Gastrocnemius medialis (tissue), 4 donors: ENCODE measurements around the gene MTTP. TPM values are rescaled to one million over a fixed set of nuclear protein-coding genes. Genes with fewer than 3 reads are reported as not detected.

Experiments used
- ATAC-seq, 2 donors: fragments of 150-250 bp; one replicate each; pipeline ENCODE4 v1.9.1; 2016
- DNase-seq, 2 donors: peaks; one replicate each; pipeline ENCODE4 v3.0.0-alpha.2; 2019
- H3K27ac ChIP-seq, 4 donors: fragments of 200-600 bp; sonication (generic); 1 replicate in 1 of 4; 2 replicates in 3 of 4; pipeline ENCODE4 v1.5.1; 2016 to 2018; ENCODE audit warnings: mild to moderate bottlenecking in 2 of 4, moderate library complexity in 1 of 4
- H3K27me3 ChIP-seq, 3 donors: fragments of 200-600 bp; sonication (generic) in 2 of 3; 1 replicate in 1 of 3; 2 replicates in 2 of 3; pipeline versions ENCODE4 v1.5.1 to v1.6.0; 2016 to 2019; ENCODE audit warnings: mild to moderate bottlenecking in 1 of 3, moderate library complexity in 1 of 3
- H3K36me3 ChIP-seq, 2 donors: fragments of 200-600 bp; sonication (generic) in 1 of 2; one replicate each; pipeline ENCODE4 v1.5.1; 2017 to 2018
- H3K4me1 ChIP-seq, 2 donors: fragments of 200-600 bp; sonication (generic) in 1 of 2; one replicate each; pipeline ENCODE4 v1.5.1; 2016 to 2017; ENCODE audit warnings: mild to moderate bottlenecking in 2 of 2
- H3K4me3 ChIP-seq, 4 donors: fragments of 200-600 bp; sonication (generic) in 3 of 4; 1 replicate in 1 of 4; 2 replicates in 3 of 4; pipeline ENCODE4 v1.5.1; 2016 to 2019; ENCODE audit warnings: mild to moderate bottlenecking in 2 of 4
- H3K9me3 ChIP-seq, 3 donors: fragments of 200-600 bp; sonication (generic) in 2 of 3; 1 replicate in 1 of 3; 2 replicates in 2 of 3; pipeline ENCODE4 v1.5.1; 2016 to 2019
- CTCF ChIP-seq, 5 experiments: fragments of 450-650 bp in 3 of 5; fragments of 200-600 bp in 2 of 5; sonication (generic) in 2 of 5; IDR thresholded peaks in 4 of 5; conservative IDR thresholded peaks in 1 of 5; 1 replicate in 4 of 5; 2 replicates in 1 of 5; pipeline ENCODE4 v1.5.1; 2016 to 2019; ENCODE audit warnings: antibody characterized with exemption in 5 of 5, mild to moderate bottlenecking in 3 of 5, moderate library complexity in 3 of 5
- POLR2A ChIP-seq, 2 donors: fragments of 450-650 bp; IDR thresholded peaks; one replicate each; pipeline ENCODE4 v1.6.1; 2017; ENCODE audit warnings: antibody characterized with exemption in 2 of 2, mild to moderate bottlenecking in 2 of 2, moderate library complexity in 2 of 2
- in situ Hi-C, 4 donors: fragments of 200-750 bp; cut with MboI; loops; one replicate each; pipeline versions ENCODE4 v1.15.0 to v1.8.0; 2017; ENCODE audit warnings: low sequenced_read_pairs in 4 of 4
- intact Hi-C: fragments of 100-400 bp; cut with DNase I; formaldehyde crosslinking; loops from one replicate; pipeline ENCODE4 v1.15.1; 2023; ENCODE audit warnings: low total_unique reads
- total RNA-seq, 4 donors: library from RNA; depleted of rRNA; stranded (reverse); fragments of >200 nt; gene quantifications; one replicate each; pipeline versions ENCODE4 v1.1.0 to v1.2.3, GENCODE V29; 2016

MTTP gene
- total RNA-seq, 4 donors from 2014 or later, result 0.33 to 0.63 (median 0.59) TPM; not detected in 1

GRCh38 chr4:99625369-99625768, 50.7 kb downstream of the MTTP start:
- H3K36me3 ChIP-seq, result no peaks in the 10 kb centered on the region
- TF ChIP-seq POLR2A (IDR thresholded peaks at IDR 0.05) (no peak), CTCF (IDR thresholded peaks at IDR 0.05 in 4 of 5, conservative IDR thresholded peaks at IDR 0.05 in 1 of 5) (no peak)
- H3K27ac ChIP-seq, result no peak overlapping the region
- no peak overlapping the region for H3K4me3 ChIP-seq
- H3K27me3 ChIP-seq, result no peaks in the 10 kb centered on the region
- ATAC-seq (no peak), DNase-seq (no peak)
- in situ Hi-C loops (no loop called here), intact Hi-C loops (no loop called here)
- no peaks in the 10 kb centered on the region for H3K9me3 ChIP-seq
- peaks cover 3 to 17% of the 10 kb centered on the region in 2 donors for H3K4me1 ChIP-seq

DNA sequence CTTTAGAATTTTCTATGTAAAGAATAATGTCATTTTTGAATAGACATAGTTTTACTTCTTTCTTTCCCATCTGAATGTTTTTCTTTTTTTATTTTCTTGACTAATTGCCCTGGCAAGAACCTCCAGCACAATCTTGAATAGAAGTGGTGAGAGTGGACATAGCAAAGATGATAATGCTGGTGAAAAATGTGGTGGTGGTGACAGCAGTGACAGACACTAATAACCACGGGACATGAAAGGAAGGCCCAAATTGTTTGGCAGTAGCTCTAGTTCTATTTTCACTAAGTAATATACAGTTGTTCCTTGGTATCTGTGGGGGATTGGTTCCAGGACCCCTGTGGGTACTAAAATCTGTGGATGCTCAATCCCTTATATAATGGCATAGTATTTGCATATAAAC, 53.4 kb downstream of the MTTP start:
- intact Hi-C loops, result no loop called here
- no peak overlapping the region for H3K4me3 ChIP-seq
- H3K4me1 ChIP-seq, result peaks cover 26 to 34% of the 10 kb centered on the region in 2 donors
- DNase-seq (no peak), ATAC-seq (no peak)
- TF ChIP-seq POLR2A (IDR thresholded peaks at IDR 0.05) (no peak), CTCF (IDR thresholded peaks at IDR 0.05 in 4 of 5, conservative IDR thresholded peaks at IDR 0.05 in 1 of 5) (no peak)
- H3K9me3 ChIP-seq, result no peaks in the 10 kb centered on the region
- no peaks in the 10 kb centered on the region for H3K36me3 ChIP-seq
- H3K27ac ChIP-seq, result no peak overlapping the region
- H3K27me3 ChIP-seq, result no peaks in the 10 kb centered on the region
- in situ Hi-C loops, result no loop called here

- Histone ChIP-seq H3K27me3 (no peaks in the 10 kb centered on the region), H3K9me3 (no peaks in the 10 kb centered on the region), H3K27ac (peak overlapping the region in 3 of 4 donors; percentile 98 to 99 (median 98)), H3K4me3 (no peak overlapping the region), H3K36me3 (no peaks in the 10 kb centered on the region), H3K4me1 (peaks cover 27 to 38% of the 10 kb centered on the region in 2 donors)
- intact Hi-C loops (loop anchor here (5.0 kb wide), 3 partner anchors 68 to 317 kb away; partner anchors contain the start of genes DNAJB14 and TRMT10A), in situ Hi-C loops (no loop called here)
- no peak for DNase-seq
- TF ChIP-seq CTCF (IDR thresholded peaks at IDR 0.05 in 4 of 5, conservative IDR thresholded peaks at IDR 0.05 in 1 of 5) (no peak), POLR2A (IDR thresholded peaks at IDR 0.05) (no peak)
- no peak for ATAC-seq
These were observed 55.4 kb downstream of the MTTP start for GRCh38 chr4:99629962-99630554.

GRCh38 chr4:99630857-99631360, 56.3 kb downstream of the MTTP start:
- Histone ChIP-seq H3K27me3 (no peaks in the 10 kb centered on the region), H3K4me1 (peaks cover 34 to 42% of the 10 kb centered on the region in 2 donors), H3K36me3 (no peaks in the 10 kb centered on the region), H3K27ac (peak overlapping the region; percentile 75 to 99 (median 98)), H3K4me3 (no peak overlapping the region), H3K9me3 (no peaks in the 10 kb centered on the region)
- in situ Hi-C loops (no loop called here), intact Hi-C loops (loop anchor here (5.0 kb wide), 3 partner anchors 69 to 316 kb away; partner anchors contain the start of genes DNAJB14 and TRMT10A)
- DNase-seq, result no peak
- no peak for ATAC-seq
- TF ChIP-seq POLR2A (IDR thresholded peaks at IDR 0.05) (no peak), CTCF (IDR thresholded peaks at IDR 0.05 in 4 of 5, conservative IDR thresholded peaks at IDR 0.05 in 1 of 5) (no peak)
